GM20000 (cell line): Measurements from ENCODE around the gene TENM3.
"Not testable (repeated sequence)": the region's sequence is repeated elsewhere in the genome, so short reads cannot be mapped to it uniquely, and the experiment has no call there.

Experiments
- DNase-seq: peaks from one replicate; pipeline ENCODE4 v3.0.0; 2012; ENCODE audit warnings: low spot score
- TF ChIP-seq, protein P1 (sequence below): IDR thresholded peaks from 2 replicates; pipeline ENCODE4 v1.5.1; 2012; ENCODE audit warnings: mild to moderate bottlenecking, control low read depth; ENCODE audit errors: extremely low read depth, missing control alignments

Gene TENM3

GRCh38 chr4:182382941-182383340, 139.7 kb downstream of the TENM3 start:
- TF ChIP-seq, protein P1, sequence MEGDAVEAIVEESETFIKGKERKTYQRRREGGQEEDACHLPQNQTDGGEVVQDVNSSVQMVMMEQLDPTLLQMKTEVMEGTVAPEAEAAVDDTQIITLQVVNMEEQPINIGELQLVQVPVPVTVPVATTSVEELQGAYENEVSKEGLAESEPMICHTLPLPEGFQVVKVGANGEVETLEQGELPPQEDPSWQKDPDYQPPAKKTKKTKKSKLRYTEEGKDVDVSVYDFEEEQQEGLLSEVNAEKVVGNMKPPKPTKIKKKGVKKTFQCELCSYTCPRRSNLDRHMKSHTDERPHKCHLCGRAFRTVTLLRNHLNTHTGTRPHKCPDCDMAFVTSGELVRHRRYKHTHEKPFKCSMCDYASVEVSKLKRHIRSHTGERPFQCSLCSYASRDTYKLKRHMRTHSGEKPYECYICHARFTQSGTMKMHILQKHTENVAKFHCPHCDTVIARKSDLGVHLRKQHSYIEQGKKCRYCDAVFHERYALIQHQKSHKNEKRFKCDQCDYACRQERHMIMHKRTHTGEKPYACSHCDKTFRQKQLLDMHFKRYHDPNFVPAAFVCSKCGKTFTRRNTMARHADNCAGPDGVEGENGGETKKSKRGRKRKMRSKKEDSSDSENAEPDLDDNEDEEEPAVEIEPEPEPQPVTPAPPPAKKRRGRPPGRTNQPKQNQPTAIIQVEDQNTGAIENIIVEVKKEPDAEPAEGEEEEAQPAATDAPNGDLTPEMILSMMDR = no peak
- no peak for DNase-seq

DNA sequence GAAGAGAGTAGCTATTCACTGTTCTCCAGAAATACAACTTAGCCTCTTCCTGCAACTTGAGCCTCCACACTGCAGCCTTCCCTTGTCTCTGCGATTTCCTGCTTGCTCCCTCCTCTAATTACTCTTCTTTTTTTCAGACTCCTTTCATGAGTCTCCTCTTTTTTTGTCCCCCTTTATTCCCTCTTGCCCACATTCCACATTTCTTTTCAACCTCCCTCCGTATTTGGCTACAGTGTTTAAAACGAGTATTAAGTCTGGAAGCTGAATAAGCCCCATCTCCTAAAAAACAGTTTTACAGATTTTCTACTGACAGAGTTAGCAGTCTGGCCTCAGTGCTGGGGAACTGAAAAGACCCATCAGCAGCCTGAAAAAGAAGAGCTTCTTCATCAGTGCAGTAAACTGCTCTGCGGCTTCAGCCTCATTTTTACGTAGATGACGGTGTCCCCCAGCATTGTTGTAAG, 141.5 kb downstream of the TENM3 start:
- TF ChIP-seq, protein P1 = no peak
- DNase-seq = no peak

DNA sequence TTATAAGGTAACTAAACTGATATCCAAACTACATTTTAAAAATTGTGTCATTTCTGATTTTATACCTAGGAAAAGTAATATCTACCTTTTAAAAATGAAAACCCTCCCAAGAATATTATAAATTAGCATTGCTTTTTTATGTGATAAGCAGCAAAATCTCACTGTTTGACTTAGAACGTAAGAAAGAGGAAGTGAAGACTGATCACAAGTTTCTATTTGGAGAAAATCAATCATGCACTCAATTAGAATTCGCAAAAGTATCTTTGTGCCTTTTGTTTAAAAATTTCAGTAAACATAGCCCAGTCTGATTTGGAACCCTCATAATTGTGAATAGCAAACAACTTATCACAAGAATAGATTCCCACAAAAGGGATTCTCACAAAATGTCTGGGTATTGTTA, 142.7 kb downstream of the TENM3 start:
- DNase-seq = peak; percentile 33
- TF ChIP-seq, protein P1 = no peak

GRCh38 chr4:182386576-182386975, 143.4 kb downstream of the TENM3 start:
- DNase-seq = not testable (repeated sequence)

GRCh38 chr4:182391111-182391684, 148.0 kb downstream of the TENM3 start:
- TF ChIP-seq, protein P1 = no peak
- DNase-seq = no peak

GRCh38 chr4:182394181-182394580, 151.0 kb downstream of the TENM3 start:
- TF ChIP-seq, protein P1 = no peak
- no peak for DNase-seq

GRCh38 chr4:182400081-182400480, 156.9 kb downstream of the TENM3 start:
- no peak for DNase-seq
- TF ChIP-seq, protein P1 = no peak

DNA sequence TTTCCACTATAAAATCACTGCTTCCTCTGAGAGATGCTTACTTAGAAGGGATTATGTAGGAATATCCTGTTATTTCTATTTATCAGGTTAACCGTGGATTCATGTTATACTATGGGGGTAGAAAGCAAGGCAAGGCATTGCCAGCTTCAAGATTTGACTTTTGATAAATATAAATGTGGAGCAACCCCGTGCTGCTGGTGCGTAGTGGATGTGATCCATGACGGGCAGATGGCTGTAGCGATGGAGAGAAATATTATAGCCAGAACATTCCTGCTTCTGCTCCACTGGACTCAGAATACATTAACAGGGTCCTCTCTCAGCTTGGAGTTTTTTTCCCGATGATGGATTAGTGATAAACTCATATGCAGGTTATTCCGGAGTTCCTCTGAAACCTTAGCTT, 157.6 kb downstream of the TENM3 start:
- DNase-seq = no peak
- TF ChIP-seq, protein P1 = no peak
